GM21717 (cell line): ENCODE measurements around the gene TLCD2.
"Not testable (repeated sequence)": the region's sequence is repeated elsewhere in the genome, so short reads cannot be mapped to it uniquely, and the experiment has no call there.

Source experiments
- ATAC-seq: cut with Tn5 transposase; IDR thresholded peaks from one replicate; pipeline ENCODE4 v1.9.1; 2021; ENCODE audit warnings: mild to moderate bottlenecking, moderate library complexity; ENCODE audit not compliant: unreplicated experiment

The TLCD2 gene, protein sequence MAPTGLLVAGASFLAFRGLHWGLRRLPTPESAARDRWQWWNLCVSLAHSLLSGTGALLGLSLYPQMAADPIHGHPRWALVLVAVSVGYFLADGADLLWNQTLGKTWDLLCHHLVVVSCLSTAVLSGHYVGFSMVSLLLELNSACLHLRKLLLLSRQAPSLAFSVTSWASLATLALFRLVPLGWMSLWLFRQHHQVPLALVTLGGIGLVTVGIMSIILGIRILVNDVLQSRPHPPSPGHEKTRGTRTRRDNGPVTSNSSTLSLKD

DNA sequence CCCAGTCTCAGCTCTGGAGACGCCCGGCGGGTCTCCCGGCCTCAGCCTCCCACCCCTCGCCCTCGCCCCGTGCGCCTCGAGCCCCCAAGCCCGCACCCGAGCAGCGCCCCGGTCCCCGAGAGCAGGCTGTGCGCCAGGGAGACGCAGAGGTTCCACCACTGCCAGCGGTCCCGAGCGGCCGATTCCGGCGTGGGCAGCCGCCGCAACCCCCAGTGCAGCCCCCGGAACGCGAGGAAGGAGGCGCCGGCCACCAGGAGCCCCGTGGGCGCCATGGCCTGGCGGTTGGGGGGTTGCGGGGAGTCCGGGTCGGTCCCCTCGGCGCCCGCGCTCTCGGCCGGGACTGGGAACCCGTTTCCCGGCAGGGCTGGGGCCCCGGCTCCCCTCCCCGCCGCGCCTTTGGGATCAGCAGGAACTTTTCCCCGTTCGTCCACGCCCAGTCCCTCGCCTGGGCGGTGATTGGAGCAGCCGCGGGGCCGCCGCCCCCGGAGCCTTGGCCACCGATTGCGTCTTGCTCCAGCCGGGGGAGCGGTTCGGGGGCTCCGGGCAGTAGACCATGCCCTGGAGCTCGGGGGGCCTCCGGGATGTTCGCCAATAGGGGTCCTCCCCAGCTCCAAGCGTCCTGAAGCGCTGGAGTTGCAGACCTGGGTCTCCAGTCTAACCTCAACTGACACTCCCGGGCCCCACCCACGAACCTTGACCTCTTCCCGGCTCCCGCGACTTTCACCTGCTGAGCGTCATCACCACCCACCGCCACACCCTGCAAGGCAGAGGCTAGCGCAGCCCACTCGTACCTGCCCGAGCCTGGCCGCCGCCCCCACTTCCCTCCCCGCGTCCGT, at the start of gene TLCD2:
TSS of gene TLCD2 (minus strand) at position 407 of the 836 bp plus-strand sequence. CDS start at position 272, 135 bp downstream.
- ATAC-seq, result no peak

DNA sequence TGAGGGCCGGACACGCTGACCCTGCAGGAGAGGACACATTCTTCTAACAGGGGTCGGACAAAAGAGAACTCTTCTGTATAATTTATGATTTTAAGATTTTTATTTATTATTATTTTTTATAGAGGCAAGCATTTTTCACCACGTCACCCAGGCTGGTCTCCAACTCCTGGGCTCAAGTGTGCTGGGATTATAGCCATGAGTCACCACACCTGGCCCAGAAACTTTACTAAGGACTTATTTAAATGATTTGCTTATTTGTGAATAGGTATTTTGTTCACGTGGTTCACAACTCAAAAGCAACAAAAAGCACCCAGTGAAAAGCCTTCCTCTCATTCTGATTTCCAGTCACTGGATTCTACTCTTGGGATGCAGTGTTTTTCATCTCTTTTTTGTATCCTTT, 49.4 kb upstream of the TLCD2 start:
- no peak for ATAC-seq

DNA sequence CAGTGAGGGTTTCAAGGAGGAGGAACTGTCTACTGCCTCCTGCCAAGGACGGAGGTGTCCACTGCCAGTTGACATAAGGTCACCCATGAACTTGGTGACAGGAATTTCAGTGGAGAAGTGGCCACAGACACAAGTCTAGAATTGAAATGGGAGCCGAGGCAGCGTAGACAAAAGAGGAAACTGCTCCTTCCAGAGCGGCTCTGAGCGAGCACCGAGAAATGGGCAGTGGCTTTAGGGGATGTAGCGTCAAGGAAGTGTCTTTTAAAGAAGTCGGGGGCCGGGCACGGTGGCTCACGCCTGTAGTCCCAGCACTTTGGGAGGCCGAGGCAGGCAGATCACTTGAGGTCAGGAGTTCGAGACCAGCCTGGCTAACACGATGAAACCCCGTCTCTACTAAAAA, 48.6 kb upstream of the TLCD2 start:
- ATAC-seq, result no peak

DNA sequence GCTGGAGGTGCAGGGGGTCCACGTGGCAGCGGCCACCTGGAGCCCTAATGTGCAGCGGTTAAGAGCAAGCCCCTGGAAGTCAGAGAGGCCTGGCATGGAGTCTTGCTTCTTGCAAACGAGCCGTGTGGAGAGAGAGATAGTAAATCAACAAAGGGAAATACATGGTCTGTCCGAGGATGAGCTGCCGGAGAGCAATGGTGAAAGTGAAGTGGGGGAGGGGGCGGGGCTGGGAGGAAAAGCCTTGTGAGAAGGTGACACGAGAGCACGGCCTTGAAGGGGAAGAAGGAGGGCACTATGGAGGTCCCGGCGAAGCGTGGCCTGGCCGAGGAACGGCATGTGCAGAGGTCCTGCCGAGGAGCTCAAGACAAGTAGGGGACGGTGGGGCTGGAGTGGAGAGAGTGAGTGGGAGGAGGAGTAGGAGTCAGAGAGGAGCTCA, 45.7 kb upstream of the TLCD2 start:
- no peak for ATAC-seq

DNA sequence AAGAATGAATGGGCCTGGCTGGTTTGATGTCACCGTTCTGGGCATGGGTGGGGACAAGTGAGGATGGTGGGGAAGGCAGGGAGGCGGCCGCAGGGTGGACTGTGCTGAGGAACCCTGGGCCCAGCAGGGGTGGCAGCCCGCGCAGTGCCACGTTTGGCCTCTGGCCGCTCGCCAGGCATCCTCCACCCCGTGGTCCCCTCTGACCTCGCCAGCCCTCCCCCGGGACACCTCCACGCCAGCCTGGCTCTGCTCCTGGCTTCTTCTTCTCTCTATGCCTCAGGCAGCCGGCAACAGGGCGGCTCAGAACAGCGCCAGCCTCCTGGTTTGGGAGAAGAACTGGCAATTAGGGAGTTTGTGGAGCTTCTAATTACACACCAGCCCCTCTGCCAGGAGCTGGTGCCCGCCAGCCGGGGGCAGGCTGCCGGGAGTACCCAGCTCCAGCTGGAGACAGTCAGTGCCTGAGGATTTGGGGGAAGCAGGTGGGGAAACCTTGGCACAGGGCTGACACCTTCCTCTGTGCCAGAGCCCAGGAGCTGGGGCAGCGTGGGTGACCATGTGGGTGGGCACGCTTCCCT, 45.2 kb upstream of the TLCD2 start:
- no peak for ATAC-seq

DNA sequence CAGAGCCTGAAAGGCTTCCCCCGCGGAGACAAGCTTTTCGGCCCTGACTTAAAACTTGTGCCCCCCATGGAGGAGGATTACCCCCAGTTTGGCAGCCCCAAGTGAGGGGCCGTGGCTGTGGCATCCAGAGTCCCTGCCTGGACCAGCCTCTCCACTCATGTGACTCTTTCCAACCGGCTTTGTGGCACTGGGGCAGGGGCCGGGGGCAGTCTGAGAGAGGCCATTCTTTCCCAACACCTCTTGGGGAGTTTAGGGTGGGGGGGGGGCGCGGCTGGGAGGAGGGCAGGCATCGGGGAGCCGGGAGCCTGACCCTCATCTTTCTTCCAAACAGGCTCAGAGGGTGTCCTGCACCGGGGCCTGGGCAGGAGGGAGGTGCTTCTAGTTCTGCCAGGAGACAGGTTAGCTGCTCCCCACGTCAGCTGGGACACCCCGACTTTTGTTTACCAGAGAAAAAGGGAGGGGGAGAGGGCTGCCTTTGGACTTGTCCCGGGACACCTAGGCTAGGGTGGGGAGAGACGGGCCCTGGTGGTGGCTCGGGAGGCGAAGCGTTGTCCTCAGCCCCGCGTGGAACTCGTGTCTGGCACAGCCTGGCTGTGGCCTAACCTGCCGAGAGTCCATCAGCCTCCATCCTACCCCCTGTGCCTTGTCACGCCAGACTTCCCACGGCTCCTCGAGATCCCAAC, 44.4 kb upstream of the TLCD2 start:
- no peak for ATAC-seq

DNA sequence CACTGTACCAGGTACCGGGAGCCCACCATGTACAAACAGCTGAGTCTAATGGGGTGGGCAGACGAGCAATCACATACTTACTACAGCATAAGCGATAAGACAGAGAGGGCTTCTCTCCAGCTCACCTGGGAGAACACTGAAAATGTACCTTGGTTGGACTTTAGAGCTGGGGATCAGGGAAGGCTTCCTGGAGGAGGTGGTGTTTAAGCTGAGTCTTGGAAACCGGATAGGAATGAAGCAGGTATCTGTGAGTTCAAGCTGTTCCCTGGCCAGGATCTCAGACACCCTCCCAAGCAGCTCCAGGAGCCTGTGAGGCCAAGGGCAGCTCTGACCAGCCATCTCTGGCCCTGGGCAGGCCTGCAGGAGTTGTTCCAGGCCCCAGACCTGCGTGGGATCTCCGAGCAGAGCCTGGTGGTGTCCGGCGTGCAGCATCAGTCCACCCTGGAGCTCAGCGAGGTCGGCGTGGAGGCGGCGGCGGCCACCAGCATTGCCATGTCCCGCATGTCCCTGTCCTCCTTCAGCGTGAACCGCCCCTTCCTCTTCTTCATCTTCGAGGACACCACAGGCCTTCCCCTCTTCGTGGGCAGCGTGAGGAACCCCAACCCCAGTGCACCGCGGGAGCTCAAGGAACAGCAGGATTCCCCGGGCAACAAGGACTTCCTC, 43.7 kb upstream of the TLCD2 start:
- ATAC-seq, result no peak

DNA sequence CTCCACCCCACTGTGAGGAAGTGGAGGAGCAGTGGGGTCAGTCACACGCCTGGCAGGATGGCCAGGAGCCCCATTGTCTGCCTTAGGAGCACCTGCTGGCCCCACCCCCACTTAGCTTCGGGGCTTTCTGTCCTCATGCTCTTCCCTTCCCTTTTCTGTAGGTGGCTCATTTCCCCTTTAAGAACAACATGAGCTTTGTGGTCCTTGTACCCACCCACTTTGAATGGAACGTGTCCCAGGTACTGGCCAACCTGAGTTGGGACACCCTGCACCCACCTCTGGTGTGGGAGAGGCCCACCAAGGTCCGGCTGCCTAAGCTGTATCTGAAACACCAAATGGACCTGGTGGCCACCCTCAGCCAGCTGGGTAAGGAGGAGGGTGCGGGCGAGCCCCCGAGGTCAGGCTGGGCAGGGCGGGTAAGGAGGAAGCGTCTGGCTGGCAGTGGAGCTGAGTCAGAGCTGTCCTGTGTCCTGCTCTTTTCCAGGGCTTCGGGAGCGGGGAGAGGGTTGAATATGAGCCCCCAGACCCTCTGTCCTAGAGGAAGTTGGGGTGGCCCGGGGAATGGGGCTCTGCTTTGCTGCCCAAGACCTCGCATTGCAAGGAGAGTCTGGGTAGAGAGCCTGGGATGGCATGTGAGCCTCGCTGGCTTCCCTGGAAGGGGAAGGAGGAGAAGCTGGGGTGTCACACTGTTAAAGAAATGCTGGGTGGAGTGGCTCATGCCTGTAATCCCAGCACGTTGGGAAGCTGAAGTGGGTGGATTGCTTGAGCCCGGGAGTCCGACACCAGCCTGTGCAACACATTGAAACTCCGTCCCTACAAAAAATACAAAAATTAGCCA, 42.5 kb upstream of the TLCD2 start:
- ATAC-seq, result no peak

DNA sequence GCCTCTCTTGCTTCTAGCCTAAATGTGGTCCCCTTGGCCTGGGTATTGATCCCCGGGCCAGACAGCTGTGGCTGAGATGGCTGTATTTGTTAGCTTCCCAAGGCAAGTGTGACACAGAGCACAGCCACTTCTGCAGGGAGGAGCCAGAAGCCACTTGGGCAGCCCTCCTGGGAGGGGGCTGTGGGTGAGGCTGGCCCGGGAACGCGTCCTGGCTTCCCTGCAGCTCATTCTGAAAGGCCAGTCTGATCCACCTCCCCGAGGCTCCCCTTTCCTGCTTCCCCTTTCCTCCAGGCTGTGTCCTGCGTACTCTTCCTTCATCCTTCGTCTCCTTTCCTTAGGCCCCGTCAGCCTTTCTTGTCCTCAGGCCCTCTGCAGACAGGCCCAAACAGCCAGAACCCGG, 40.5 kb upstream of the TLCD2 start:
- no peak for ATAC-seq

DNA sequence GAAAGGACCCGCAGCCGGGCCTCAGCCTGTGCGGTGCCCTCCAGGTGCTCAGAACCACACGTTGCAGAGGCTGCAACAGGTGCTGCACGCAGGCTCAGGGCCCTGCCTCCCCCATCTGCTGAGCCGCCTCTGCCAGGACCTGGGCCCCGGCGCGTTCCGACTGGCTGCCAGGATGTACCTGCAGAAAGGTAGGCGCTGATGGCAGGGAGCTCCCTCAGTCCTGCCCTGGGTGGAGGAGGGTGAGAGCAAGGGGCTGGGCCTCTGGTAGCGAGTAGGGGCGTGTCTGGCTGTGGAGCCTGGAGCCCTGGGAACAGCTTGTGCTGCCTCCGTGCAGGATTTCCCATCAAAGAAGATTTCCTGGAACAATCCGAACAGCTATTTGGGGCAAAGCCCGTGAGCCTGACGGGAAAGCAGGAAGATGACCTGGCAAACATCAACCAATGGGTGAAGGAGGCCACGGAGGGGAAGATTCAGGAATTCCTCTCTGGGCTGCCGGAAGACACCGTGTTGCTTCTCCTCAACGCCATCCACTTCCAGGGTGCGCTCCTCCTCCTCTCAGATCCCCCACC, 36.9 kb upstream of the TLCD2 start:
- ATAC-seq, result no peak

DNA sequence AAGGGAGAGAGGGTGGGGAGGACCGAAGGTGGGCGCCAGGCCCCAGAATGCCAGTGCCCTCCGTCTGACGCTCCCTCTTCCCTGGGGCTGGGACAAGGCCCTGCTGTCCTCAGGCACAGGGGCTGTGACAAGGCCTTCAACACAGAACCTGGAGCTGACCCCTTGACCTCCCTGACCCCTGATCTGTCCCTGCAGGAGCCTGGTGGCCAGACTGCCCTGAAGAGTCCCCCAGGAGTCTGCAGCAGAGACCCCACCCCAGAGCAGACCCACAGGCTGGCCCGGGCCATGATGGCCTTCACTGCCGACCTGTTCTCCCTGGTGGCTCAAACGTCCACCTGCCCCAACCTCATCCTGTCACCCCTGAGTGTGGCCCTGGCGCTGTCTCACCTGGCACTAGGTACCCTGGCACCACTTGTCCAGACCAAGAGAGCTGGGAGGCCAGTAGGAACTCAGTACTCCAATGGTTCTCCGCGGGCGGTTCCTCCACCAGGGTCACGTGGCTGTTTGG, 35.4 kb upstream of the TLCD2 start:
- no peak for ATAC-seq

DNA sequence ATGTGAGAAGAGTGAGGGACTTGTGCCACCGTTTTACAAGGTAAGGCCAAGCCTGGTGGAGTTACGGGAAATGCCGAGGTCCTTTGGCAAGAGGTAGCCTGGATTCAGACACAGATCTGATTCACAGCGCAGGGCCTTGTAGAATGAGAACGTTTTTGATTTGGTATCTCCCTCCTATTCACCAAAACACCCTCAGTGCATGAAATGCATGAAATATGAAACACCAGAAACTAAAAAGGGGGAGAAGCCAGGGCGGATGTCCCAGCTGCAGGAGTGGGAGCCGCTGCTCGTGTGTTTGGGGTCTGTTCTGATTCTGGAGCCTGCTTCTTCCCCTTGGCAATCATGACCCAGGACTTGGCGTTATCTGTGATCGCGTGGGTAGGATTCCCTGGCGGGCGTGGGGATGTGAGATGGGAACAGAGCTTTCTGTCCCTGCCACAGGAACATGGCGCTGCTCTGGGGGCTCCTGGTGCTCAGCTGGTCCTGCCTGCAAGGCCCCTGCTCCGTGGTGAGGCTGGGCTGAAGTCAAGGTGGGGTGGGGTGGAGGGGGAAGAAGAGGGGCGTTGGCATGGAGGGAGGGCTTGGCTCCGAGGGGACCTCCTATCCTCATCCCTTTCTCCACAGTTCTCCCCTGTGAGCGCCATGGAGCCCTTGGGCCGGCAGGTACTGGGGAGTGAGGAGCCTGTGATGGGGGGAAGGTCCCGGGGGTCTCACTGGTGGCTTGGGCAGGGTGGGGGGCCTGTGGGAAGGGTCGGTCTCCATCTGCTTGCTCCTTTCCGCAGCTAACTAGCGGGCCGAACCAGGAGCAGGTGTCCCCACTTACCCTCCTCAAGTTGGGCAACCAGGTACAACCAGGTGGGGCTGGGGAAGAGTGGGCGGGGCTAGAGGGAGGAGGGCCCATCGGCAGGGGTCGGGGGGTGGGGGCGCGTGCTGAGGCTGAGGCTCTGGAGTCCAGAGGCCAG, 34.7 kb upstream of the TLCD2 start:
- no peak for ATAC-seq

DNA sequence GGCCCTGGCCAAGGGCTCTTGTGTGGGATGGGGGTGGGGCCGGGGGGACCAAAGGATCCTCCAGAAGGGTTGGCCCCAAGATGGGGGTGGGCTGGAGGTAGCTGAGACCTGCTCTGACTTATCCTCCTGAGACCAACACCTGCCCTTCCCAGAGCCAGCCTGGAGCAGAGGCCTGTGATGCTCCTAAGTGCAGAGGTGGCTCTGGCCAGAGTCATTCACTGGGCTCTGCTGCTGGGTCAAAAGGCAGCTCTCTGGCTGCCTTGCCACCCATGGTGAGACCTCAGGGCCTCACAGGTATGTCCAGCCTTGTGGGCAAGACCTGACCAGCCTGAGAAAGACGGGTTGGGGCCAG, 32.9 kb upstream of the TLCD2 start:
- ATAC-seq, result no peak

DNA sequence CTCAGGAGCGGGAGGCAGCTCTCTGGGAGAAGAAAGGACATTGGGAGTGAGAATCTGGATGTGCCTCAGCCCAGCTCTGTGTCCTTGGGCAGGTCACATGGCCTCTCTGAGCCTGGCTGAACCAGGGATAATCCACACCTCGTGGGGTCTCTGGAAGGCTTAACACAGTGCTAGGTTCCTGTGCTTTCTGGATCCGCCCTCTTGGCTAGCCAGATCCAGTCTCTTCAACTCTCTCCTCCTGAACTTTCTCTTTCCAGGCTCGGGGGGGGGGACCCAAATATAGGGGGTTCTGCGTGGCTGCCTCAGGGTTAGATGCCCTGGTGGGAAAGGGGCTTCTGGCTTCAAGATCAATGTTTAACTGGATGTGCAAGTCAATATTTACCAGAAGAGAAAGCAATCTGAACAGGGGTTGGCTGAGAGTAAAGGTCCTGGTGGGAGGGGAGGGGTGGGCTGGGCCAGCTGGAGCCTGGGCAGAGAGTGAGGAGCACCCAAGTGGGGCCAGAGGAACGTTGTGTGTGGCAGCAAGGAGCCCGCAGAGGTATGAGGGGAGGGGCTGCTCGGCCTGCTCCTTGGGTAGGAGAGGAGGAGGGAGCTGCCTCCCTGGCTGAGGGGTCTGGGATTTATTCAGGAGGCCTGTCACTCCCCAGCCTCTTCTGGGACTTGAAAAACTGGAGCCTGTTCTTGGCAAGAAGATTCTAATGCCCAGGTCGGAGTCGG, 32.4 kb upstream of the TLCD2 start, which contains the start of gene SERPINF2:
TSS of gene SERPINF2 (plus strand) at position 501 of the 717 bp plus-strand sequence. CDS start 2,125 bp downstream, outside the sequence.
- no peak for ATAC-seq

DNA sequence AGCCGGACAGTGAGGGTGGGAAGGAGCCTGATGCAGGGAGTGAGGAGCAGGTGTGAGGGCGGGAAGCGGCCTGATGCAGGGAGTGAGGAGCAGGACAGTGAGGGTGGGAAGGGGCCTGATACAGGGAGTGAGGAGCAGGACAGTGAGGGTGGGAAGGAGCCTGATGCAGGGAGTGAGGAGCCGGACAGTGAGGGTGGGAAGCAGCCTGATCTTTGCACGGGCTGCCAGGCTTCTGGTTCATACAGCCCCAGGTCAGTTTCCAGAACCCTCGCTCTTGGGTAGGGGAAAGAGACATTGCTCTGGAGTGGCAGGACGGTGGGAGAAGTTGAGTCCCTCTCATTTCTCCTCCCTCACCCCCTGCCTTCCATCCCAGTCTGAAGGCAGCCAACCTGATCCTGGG, 31.7 kb upstream of the TLCD2 start:
- not testable (repeated sequence) for ATAC-seq

DNA sequence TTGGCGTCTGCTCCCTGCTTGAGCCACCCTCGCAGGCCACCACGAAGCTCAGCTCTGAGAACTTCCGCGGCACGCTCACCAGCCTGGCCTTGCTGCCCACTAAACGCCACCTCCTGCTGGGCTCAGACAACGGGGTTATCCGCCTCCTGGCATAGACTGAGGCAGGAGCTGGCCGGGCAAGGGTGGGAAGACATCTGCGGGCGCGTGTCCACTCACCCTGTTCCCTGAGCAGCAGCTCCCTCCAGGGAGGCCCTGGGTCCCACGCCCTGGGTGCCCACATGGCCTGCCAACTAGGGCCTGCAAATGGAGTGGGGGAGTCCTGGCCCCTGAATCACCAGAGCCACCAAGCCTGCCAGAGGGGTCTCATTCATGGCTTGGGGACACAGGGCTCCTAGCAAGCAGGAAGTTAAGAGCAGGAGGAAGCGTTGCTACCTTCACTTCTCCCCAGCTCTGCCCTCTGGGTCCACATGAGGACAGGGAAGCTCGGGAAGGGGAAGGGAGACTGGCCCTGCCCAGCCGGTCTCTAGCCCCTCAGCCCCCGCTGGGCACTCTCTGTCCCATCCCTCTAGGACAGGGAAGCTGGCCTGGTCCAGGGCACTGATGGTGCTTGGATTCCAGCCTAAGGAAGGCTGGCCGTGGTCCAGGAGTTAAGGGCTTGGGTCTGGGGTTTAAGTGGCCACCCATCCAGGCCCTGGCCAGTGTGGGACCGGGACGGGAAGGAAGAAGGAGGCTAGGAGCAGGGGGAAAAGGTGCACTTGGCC, 27.5 kb upstream of the TLCD2 start:
- no peak for ATAC-seq
